ENCODE measurements around the gene YAF2. TPM values are rescaled to one million over a fixed set of nuclear protein-coding genes. Genes with fewer than 3 reads are reported as not detected.
"Not testable (repeated sequence)": the region's sequence is repeated elsewhere in the genome, so short reads cannot be mapped to it uniquely, and the experiment has no call there.

Gene YAF2
- total RNA-seq, 2 experiments from 2014 or later, result 34.0 to 36.8 TPM

DNA sequence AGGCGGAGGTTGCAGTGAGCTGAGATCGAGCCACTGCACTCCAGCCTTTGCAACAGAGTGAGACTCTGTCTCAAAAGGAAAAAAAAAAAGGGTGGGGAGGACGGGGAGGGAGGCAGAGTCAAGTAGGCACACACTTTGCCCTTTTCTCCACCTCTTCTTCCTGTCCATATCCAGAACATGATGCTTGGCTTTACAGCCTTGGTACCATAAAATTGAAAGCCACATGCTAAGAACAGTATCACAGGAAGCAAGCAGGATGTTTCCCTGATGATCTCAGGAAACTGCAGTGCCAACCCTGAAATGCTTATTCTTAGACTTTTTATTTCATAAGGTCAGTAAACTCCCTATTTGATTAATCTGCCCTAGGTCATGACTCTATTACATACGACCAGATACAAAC is 32.5 kb upstream of the YAF2 start:
- H3K9me3 Mint-ChIP-seq, result peaks cover 8% of the 10 kb centered on the region
- no peak overlapping the region for H3K27ac Mint-ChIP-seq
- H3K4me3 Mint-ChIP-seq, result no peak overlapping the region
- DNase-seq, result no peak
- POLR2A ChIA-PET, result no interaction called here
- CTCF ChIA-PET, result no interaction called here
- peaks cover 7% of the 10 kb centered on the region for H3K27me3 Mint-ChIP-seq
- peaks cover 2% of the 10 kb centered on the region for H3K36me3 Mint-ChIP-seq (ENCODE audit: low read depth)
- H3K4me1 Mint-ChIP-seq, result peaks cover 5% of the 10 kb centered on the region

DNA sequence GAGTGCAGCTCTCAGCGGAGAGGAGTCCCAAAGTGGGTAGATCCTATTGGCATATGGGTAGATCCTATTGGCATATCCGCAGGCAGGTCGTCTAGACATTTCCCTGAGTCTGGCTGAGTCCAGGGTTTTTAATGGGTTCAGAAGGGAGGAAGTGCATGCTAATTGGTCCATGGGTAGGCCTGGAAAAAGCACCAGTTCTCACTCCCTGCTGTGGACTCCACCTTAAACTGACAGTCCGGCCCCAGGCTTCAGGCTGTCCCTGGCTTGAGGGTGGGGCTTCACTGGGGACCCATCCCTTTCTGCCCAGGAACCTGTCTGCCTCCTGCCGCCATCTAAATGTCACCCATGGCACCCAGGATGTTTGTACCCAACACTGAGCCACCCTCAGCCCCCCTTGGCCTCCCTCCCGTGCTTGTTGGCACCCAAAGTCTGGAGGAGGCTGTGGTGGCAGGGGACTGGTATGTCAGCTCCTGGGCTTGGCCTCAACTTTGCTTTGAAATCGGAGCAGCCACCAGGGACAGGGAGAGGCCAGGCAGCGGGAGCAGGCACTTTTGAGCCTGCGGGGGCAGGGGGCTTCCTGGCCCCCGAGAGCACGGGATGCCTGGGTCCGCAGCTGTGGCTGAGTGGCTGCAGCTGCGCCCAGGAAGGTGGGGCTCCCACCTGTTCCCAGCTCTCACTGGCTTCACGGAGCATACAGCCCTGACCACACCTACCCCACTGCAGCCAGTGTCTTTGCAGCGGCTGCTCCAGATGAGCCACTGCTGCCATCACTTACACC is 29.6 kb upstream of the YAF2 start:
- peaks cover under 1% of the 10 kb centered on the region for H3K36me3 Mint-ChIP-seq (ENCODE audit: low read depth)
- H3K4me3 Mint-ChIP-seq, result no peak overlapping the region
- ChIA-PET POLR2A (no interaction called here), CTCF (interaction anchor here (0.6 kb wide), 1 partner anchor 65 kb away, joined by 3 read pairs; no protein-coding TSS in a partner anchor)
- H3K9me3 Mint-ChIP-seq, result peaks cover 2% of the 10 kb centered on the region
- no peak overlapping the region for H3K27ac Mint-ChIP-seq
- peaks cover 8% of the 10 kb centered on the region for H3K27me3 Mint-ChIP-seq
- DNase-seq, result no peak
- peaks cover 6% of the 10 kb centered on the region for H3K4me1 Mint-ChIP-seq

DNA sequence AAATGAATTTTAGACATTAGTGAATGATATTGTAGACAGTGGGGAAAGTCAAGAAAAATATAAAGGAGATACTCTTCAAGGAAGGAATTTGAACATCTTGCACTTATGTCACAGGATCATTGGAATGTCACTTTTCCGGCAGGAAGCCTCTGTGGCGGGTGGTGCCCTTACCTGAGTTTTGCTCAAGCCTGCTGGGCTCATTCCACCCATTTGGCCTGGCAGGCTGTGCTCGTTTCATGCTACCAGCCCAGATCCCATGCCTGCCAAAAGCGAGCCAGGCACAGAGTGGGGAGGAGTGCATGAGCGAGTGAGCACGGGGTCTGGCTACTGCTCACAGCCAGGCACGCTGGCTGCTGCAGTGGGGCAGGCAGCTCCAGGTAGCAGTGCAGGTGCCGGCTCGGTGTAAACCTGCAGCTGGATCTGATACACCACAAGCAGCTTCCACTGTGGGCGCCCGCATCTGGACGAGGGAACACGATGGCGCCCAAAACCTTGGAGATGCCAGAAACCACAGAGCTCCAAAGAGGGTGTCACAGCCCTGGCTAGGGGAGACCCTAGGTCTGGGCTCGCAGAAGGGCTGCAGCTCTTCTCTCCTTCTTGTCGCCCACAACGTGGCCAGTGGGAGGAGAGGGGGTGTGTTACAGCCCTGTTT is 28.7 kb upstream of the YAF2 start:
- no peaks in the 10 kb centered on the region for H3K36me3 Mint-ChIP-seq (ENCODE audit: low read depth)
- H3K27me3 Mint-ChIP-seq, result peaks cover 6% of the 10 kb centered on the region
- no peaks in the 10 kb centered on the region for H3K9me3 Mint-ChIP-seq
- DNase-seq, result no peak
- no peak overlapping the region for H3K27ac Mint-ChIP-seq
- H3K4me3 Mint-ChIP-seq, result no peak overlapping the region
- ChIA-PET CTCF (no interaction called here), POLR2A (no interaction called here)
- peaks cover 8% of the 10 kb centered on the region for H3K4me1 Mint-ChIP-seq

DNA sequence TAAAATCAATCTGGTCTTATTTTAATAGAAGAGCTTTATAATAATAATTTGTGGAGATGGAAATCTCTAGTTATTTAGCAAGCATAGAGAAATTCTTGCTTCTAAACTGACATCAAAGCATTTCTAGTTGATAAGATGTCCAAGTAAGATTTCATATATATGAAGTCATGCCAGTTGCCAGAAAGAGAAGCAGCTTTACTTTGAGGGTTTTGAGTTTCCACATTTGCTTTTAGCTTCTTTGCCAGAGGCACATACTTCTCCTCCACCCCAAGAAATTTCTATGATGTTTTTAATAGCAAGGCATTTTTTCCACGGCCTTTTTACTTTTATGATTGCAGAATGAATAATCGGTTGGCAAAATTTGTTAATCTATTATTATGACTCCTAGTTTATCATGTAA is 24.2 kb upstream of the YAF2 start:
- ChIA-PET POLR2A (no interaction called here), CTCF (no interaction called here)
- H3K36me3 Mint-ChIP-seq (ENCODE audit: low read depth), result no peaks in the 10 kb centered on the region
- H3K27ac Mint-ChIP-seq, result no peak overlapping the region
- H3K4me1 Mint-ChIP-seq, result peaks cover 5% of the 10 kb centered on the region
- H3K9me3 Mint-ChIP-seq, result no peaks in the 10 kb centered on the region
- H3K4me3 Mint-ChIP-seq, result no peak overlapping the region
- peaks cover 3% of the 10 kb centered on the region for H3K27me3 Mint-ChIP-seq
- no peak for DNase-seq

DNA sequence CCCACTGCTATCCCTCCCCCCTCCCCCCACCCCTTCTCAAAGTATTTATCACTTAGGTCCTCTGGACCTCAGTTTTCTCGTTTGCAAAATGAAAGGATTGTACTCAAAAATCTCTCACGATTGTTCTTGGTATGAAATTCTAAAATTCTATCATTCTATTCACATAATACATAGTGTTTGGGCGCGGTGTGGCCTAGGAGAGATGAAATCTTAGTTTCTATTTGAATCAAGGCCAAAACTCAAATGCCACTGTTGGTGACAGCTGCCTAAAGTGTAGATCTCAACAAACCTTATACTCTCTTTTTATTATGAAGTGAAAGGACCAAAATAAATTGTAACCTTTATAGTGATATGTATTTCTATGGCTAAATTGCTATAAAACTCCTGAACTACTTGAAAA is 23.7 kb upstream of the YAF2 start:
- no peak overlapping the region for H3K4me3 Mint-ChIP-seq
- ChIA-PET POLR2A (no interaction called here), CTCF (no interaction called here)
- peaks cover 3% of the 10 kb centered on the region for H3K27me3 Mint-ChIP-seq
- no peaks in the 10 kb centered on the region for H3K36me3 Mint-ChIP-seq (ENCODE audit: low read depth)
- no peak overlapping the region for H3K27ac Mint-ChIP-seq
- no peaks in the 10 kb centered on the region for H3K9me3 Mint-ChIP-seq
- peaks cover 5% of the 10 kb centered on the region for H3K4me1 Mint-ChIP-seq
- no peak for DNase-seq

DNA sequence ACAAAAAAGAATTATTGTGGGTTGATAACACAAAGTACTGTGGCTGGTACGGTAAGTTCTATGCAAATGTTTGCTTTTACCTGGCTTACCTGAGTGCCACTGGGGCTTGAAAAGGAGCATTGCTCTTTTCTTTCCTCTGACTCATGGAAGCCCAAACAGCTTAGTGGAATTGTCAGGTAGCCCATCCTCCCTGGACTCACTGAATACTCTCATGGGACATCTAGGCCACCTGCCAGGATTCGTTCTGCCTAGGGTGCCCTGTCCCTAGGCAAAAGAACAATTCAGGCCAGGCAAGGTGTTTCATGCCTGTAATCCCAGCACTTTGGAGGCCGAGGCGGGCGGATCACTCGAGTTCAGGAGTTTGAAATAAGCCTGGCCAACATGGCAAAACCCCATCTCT is 22.5 kb upstream of the YAF2 start:
- Mint-ChIP-seq H3K4me3 (no peak overlapping the region), H3K27me3 (no peaks in the 10 kb centered on the region), H3K36me3 (ENCODE audit: low read depth) (no peaks in the 10 kb centered on the region), H3K27ac (no peak overlapping the region), H3K9me3 (no peaks in the 10 kb centered on the region), H3K4me1 (peaks cover 5% of the 10 kb centered on the region)
- ChIA-PET POLR2A (no interaction called here), CTCF (no interaction called here)
- no peak for DNase-seq

DNA sequence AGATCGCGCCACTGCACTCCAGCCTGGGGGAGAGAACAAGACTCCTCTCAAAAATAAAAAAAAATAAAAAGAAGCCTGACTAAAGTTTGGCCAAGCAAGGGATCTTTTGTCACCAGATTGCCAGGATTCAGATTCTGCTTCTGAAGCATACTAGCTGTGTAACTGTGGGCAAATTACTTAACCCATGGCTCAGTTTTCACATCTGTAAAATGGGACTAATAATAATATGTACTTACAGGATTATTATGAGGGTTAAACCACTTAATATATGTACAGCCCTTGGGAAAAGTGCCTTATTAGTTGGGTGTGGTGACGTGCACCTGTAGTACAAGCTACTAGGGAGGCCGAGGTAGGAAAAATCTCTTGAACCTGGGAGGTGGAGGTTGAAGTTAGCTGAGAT is 21.7 kb upstream of the YAF2 start:
- H3K36me3 Mint-ChIP-seq (ENCODE audit: low read depth), result no peaks in the 10 kb centered on the region
- H3K4me3 Mint-ChIP-seq, result no peak overlapping the region
- no peak overlapping the region for H3K27ac Mint-ChIP-seq
- POLR2A ChIA-PET, result no interaction called here
- peaks cover 3% of the 10 kb centered on the region for H3K4me1 Mint-ChIP-seq
- H3K9me3 Mint-ChIP-seq, result no peaks in the 10 kb centered on the region
- DNase-seq, result no peak
- CTCF ChIA-PET, result interaction anchor here (0.6 kb wide), 3 partner anchors 13 to 529 kb away, joined by 3 read pairs; no protein-coding TSS in a partner anchor
- H3K27me3 Mint-ChIP-seq, result no peaks in the 10 kb centered on the region

DNA sequence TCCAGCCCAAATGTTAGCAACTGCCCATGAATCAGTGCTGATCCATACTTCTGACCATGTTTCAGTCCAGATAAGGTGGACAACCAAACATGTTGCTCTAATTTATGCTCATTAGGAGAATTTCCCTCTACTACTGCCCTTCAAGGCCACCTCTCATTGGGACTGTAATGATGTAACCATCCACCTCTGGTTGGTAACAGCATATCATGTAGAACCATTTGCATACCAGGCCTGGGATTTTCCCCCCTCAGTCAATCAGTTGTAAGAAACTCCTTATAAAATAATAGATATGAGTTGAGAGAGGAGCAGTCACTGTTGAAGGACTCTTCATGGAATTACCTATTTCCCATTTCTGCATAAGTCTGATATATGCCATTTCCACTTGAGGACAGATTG is 17.8 kb upstream of the YAF2 start:
- Mint-ChIP-seq H3K4me1 (no peaks in the 10 kb centered on the region), H3K9me3 (no peaks in the 10 kb centered on the region), H3K27me3 (peaks cover 5% of the 10 kb centered on the region), H3K4me3 (no peak overlapping the region), H3K27ac (no peak overlapping the region), H3K36me3 (ENCODE audit: low read depth) (no peaks in the 10 kb centered on the region)
- POLR2A ChIA-PET, result no interaction called here
- no peak for DNase-seq
- CTCF ChIA-PET, result no interaction called here

DNA sequence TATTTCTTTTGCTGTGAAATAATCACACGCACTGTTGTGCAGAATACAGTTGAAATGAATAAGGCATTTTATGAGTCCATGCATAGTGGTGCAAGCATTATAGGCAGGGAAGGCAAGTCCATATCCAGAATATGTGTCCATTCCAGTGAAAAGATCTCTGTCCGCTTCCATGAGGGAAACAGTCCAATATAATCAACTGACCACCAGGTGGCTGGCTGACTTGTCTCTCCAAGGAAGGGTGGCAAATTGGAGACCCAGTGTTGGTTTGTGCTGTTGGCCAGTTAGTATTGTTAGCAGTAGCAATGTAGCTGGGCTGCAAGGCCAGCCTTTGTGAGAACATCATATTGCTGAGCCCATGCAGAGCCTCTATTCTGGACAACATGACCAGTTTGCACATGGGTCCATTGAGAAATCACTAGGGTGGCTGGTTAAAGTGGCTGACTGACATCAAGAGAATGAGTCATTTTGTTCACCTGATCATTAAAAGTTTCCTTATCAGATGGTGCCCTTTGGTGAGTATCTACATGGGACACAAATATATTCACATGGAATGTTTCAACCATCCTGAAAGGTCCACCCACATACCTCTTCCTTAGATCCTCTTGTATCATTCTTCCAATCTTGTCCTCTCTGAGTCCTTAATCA is 17.3 kb upstream of the YAF2 start:
- Mint-ChIP-seq H3K27me3 (peaks cover 5% of the 10 kb centered on the region), H3K36me3 (ENCODE audit: low read depth) (no peaks in the 10 kb centered on the region), H3K9me3 (no peaks in the 10 kb centered on the region), H3K27ac (no peak overlapping the region), H3K4me1 (no peaks in the 10 kb centered on the region), H3K4me3 (no peak overlapping the region)
- DNase-seq, result no peak
- POLR2A ChIA-PET, result no interaction called here
- CTCF ChIA-PET, result no interaction called here

DNA sequence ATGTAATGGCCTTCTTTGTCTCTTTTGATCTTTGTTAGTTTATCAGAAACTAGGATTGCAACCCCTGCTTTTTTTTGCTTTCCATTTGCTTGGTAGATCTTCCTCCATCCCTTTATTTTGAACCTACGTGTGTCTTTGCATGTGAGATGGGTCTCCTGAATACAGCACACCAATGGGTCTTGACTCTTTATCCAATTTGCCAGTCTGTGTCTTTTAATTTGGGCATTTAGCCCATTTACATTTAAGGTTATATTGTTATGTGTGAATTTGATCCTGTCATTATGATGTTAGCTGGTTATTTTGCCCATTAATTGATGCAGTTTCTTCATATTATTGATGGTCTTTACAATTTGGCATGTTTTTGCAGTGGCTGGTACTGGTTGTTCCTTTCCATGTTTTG is 14.6 kb upstream of the YAF2 start:
- DNase-seq; POLR2A ChIA-PET; CTCF ChIA-PET; H3K4me3 Mint-ChIP-seq; H3K27ac Mint-ChIP-seq; H3K36me3 Mint-ChIP-seq (ENCODE audit: low read depth); H3K4me1 Mint-ChIP-seq; H3K27me3 Mint-ChIP-seq; H3K9me3 Mint-ChIP-seq: not testable (repeated sequence)

DNA sequence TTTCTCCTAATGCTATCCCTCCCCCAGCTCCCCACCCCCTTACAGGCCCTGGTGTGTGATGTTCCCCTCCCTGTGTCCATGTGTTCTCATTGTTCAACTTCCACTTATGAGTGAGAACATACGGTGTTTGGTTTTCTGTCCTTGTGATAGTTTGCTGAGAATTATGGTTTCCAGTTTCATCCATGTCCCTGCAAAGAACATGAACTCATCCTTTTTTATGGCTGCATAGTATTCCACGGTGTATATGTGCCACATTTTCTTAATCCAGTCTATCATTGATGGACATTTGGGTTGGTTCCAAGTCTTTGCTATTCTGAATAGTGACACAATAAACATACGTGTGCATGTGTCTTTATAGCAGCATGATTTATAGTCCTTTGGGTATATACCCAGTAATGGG is 11.0 kb upstream of the YAF2 start:
- H3K4me3 Mint-ChIP-seq; DNase-seq; CTCF ChIA-PET; H3K36me3 Mint-ChIP-seq (ENCODE audit: low read depth); H3K27ac Mint-ChIP-seq; H3K9me3 Mint-ChIP-seq; H3K27me3 Mint-ChIP-seq; POLR2A ChIA-PET; H3K4me1 Mint-ChIP-seq: not testable (repeated sequence)

DNA sequence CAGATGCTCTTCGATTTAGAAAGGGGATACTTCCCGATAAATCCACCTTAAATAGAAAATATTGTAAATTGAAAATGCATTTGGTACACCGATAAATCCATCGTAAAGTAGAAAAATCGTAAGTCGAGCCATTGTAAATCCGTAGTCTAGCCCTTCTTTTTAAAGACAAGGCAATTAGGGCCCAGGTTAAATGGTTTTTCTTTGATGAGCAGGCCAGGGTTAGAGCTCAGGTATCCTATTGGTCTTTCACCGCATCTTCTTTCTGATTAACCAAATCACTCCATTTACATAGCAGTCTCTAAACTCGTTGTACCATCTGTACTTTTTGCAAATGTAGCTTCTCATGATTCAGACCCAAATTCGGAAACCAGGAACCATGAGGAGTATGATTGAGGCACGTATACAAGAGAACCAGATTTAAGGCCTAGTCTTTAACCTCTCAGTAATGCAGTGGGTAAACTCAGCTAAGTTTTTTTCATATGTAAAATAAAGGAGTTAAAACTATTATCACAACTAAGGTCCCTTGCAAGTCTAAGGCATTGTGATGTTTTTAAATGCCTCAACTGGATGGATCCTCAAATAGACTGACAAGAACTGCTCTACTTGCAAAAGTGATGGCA is 2.2 kb upstream of the YAF2 start:
- Mint-ChIP-seq H3K27ac (no peak overlapping the region), H3K4me3 (no peak overlapping the region), H3K4me1 (peaks cover 41% of the 10 kb centered on the region), H3K9me3 (no peaks in the 10 kb centered on the region), H3K27me3 (no peaks in the 10 kb centered on the region), H3K36me3 (ENCODE audit: low read depth) (peaks cover 14% of the 10 kb centered on the region)
- CTCF ChIA-PET, result interaction anchor here (0.6 kb wide), 1 partner anchor 391 kb away, joined by 3 read pairs; no protein-coding TSS in a partner anchor
- POLR2A ChIA-PET, result no interaction called here
- no peak for DNase-seq

DNA sequence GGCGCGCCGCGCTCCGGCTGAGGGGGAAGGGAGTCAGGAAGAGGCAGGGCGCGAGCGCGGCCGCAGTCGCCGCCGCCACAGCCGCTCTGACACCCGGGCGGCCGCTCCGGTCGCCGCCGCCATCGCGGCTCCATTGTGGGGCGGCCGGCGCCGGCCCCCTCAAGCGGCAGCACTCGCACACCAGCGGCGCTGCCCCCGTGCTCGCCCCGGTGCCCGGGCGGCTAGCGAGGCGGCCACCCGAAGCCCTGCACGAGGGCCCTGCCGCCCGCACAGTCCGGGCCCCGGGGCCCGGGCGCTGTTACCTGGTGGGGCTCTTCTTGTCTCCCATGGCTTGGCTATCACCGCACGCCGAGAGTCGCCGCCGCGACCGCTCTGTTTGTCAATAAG is 202 bp downstream of the YAF2 start:
- peaks cover 49% of the 10 kb centered on the region for H3K4me1 Mint-ChIP-seq
- peak overlapping the region; percentile 88 for H3K4me3 Mint-ChIP-seq
- peaks cover 28% of the 10 kb centered on the region for H3K36me3 Mint-ChIP-seq (ENCODE audit: low read depth)
- H3K27me3 Mint-ChIP-seq, result no peaks in the 10 kb centered on the region
- DNase-seq, result no peak
- CTCF ChIA-PET, result no interaction called here
- POLR2A ChIA-PET, result no interaction called here
- H3K9me3 Mint-ChIP-seq, result no peaks in the 10 kb centered on the region
- H3K27ac Mint-ChIP-seq, result peak overlapping the region; percentile 93
